Measurements from ENCODE around the gene PGLYRP2.

Gene PGLYRP2

GRCh38 chr19:15453906-15454860 is 25.1 kb downstream of the PGLYRP2 start:
- DNase-seq: no peak

GRCh38 chr19:15453091-15453578 is 26.2 kb downstream of the PGLYRP2 start:
- DNase-seq: no peak

DNA sequence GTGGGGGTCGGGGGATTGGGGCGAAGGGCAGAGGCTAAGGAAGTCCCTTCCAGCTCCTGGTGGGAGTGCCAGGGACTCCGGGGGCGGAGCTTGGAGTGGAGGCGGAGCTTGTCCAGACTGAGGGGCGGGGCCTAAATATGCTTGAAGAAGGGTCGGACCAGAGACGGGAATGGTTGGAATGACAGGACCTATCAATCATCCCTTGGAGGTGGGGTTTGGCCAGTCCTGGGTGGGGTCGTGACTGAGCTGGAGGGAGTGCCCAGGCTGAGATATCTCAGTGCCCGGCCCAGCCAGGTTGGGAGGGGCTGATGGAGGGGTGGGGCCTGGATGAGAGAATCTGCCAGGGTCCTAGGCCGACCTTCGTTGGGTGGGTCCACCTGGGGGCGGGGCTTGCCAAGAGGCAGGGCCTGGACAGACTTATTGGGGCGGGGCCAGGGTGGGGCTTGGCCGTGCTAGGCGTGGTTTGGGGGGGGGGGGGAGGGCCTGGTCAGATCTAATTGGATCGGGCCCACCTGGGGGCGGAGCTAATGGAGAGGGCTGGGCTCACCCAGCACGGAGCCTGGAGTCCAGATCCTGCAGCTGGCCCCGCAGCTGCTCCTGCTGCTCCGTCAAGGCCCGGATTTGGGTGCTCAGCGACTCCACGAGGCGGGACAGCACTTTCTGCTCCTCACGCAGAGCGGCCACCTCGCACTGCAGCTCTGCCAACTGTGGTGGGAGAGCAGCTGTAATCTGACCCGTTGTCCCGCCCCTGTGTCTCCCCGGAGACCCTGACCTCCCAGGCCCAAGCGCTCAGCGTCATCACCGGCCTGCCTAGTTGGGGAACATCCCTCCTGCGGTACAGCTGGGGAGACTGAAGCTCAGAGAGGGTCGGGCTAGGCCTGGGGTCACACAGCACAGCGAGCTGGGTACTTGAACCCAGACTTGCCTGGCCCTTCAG is 26.9 kb downstream of the PGLYRP2 start:
- DNase-seq: peak; percentile 64

GRCh38 chr19:15450528-15450890 is 28.8 kb downstream of the PGLYRP2 start:
- DNase-seq: no peak

- peak; percentile 62 for DNase-seq
Observed at GRCh38 chr19:15449620-15450527, 29.4 kb downstream of the PGLYRP2 start, which contains the start of gene WIZ. WIZ (minus strand) TSS chr19:15449956; CDS start chr19:15448307, 1,649 bp downstream.

DNA sequence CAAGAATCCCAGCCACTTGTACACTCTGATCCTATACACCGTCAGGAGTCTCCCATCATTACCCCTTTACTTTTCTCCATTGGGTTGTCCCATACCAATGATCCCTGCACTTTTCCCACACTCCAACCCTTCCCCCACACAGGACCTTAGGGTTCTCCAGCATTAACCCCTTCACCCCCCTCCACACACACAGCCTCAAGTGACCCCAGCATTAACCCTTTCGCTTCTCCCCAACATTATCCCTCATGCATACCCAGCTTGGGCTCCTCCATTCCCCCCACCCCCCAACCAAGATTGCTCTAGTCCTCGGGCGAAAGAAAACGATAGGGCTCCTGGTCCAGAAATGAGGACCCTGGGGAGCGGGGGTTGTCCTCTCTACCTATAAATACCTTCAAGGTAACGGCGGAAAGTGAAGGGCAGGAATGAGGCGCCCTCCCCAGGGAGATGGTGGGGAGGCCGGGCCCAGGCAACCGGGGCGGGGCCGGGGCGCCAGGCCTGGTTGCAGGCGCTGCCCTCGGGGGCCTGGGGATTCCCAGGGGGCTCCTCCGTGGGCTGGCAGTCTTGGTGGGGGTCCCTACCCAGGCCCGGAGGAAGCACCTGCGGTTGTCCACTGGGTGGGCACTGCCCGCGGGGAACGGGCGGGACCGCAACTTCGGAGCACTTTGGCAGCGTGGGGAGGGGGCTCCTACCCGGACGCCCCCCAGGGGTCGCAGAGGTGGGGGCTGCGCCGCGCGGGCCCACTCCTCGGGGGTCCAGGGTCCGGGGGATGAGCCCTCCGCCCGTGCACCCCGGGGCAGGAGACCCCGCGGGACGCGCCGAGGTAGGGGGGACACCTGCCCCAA is 30.3 kb downstream of the PGLYRP2 start:
- DNase-seq: no peak

GRCh38 chr19:15448044-15448777 is 31.1 kb downstream of the PGLYRP2 start:
- no peak for DNase-seq

GRCh38 chr19:15447057-15447456 is 32.2 kb downstream of the PGLYRP2 start:
- no peak for DNase-seq

DNA sequence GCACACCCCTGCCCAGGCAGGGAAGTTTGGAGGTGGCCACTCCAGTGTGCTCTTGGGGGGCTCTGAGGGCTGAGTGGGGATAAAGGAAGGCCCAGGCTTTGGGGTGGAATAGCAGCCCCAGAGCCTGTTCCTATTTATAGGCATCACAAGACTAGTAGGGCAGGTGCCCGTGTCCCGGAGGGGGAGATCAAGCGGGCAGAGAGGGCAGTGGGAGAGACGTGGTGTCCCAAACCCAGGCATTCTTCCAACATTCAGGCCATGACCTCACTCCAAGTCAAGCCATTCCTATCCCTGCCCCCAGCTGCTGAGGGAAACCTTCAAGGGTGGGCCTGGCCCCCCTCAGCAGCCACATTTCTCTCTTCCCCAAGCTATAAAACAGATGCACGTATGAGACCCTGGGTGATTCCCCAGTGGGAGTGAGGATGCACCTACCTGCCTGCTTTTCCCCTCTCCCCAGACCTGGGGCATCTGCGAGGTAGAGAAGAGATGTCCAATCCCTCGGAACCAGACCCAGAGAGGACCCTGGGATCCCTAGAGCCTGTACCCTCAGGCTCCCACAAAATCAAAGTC is 33.4 kb downstream of the PGLYRP2 start:
- no peak for DNase-seq

DNA sequence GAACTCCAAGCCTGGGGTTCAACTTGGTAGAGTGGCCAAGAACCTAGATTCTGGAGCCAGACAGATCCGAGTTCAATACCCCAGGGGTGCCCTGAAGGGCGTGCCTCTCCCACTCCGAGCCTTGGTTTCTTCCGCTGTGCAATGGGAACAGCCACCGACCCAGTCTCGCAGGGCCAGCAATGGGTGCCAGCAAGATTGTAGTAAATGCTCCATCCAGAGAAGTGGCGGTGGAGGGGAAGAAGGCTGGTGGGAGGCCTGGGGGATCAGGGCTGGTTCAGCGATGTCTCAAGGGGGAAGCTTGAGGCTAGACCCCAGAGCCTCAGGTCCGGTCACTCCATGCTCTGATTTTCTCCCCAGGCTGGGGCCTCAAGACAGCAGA is 34.1 kb downstream of the PGLYRP2 start:
- no peak for DNase-seq

- DNase-seq: no peak
Observed at GRCh38 chr19:15444505-15445226, 34.6 kb downstream of the PGLYRP2 start.

DNA sequence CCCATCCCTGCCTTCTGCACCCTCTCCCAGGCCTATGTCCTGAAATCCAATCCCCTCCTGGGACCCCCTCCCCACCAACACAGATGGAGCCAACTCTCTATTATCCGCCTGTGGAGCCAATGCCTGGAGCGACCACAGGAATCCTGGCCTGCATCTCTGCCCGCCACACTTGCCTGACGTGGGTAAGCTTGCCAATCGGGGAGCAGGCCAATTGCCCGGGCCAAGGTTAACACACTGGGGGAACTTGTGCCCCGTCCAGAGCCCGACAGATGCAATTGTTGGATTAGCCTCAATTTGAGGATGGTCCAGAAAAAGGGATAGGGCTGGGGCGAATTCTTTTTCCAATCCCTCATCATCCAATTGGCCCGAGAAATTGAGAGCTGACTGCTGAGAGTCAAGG is 35.5 kb downstream of the PGLYRP2 start:
- DNase-seq: no peak

DNA sequence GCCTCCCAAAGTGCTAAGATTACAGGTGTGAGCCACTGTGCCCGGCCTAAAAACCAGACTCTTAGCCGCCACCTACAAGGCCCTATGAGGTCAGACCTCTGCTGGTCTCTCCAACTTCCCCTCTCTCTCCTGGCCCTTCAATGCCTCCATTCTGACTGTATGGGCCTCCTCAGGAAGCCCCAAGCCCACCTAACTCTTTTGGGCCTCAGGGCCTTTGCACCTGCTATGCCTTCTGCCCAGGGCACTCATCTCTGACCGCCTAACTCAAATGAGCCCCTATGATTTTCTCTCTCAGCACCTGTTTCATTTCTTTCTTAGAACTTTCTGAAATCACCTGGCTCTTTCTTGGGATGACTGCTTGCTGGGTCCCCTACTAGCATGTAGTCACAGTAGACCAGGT is 36.0 kb downstream of the PGLYRP2 start:
- DNase-seq: no peak

- no peak for DNase-seq
Observed at GRCh38 chr19:15442142-15442920, 37.0 kb downstream of the PGLYRP2 start.

DNA sequence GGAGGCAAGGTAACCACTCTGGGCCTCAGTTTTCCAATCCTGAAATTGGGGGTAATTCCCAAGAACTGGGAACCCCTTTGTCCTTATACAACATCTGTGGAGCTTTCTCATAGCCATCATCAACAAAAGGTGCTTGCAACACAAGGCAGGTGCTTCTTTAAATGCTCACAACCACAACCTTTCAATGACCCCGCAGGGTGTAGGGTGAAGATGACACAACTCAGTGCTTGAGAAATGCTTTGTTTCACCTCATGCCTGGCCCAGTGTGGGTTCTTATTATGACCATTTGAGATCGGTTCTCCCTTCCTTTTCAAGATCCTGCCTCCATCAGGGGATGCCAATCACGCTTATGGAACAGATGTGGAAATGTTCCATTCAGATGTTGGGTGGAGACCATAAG is 38.0 kb downstream of the PGLYRP2 start:
- no peak for DNase-seq

- no peak for DNase-seq
Observed at GRCh38 chr19:15439821-15440641, 39.3 kb downstream of the PGLYRP2 start.

DNA sequence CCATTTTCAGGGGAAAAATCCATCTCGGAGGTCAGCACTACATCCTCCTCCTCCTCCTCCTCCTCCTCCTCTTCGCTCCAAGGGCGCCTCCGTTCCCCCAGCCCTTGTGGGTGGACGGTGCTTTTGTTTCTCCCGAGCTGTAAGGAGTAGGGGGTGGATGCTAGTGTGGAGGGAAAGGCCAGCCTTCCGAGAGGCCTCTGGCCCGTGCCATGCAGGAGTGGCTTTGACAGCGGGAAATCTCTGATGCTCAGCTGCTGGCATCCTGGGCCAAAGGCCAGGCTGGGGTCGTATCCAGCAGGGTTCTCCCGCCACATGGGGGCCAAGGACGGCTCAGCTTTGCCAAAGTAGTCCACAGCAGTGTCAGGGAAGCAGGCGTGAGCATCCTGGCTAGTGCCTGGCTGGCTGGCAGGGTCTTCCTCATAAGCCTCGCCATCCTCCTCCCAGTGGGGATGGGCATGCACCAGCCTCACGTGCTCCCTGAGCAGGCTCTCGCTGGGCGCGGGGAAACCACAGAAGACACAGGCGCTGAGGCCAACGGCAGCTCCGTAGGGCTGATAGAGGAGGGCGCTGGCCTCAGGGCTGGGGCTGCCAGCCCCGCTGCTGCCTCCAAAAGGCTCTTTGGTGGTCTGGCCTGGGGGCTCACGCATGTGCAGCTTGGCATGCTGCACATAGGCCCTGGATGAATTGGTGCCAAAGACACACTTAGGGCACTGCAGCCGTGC is 40.1 kb downstream of the PGLYRP2 start:
- no peak for DNase-seq

Measured in HCEC 1CT (cell line).